ENCODE data around the gene ZNF578.
"Not testable (repeated sequence)": the region's sequence is repeated elsewhere in the genome, so short reads cannot be mapped to it uniquely, and the experiment has no call there.

ZNF578 gene

GRCh38 chr19:52498571-52498970 lies 45.2 kb downstream of the ZNF578 start:
- Histone ChIP-seq H3K4me1 (ENCODE audit: insufficient read depth, low read length, poor library complexity, severe bottlenecking) (no peaks in the 10 kb centered on the region), H3K36me3 (ENCODE audit: insufficient read depth, low read length) (no peaks in the 10 kb centered on the region), H3K9ac (ENCODE audit: low read depth, low read length, poor library complexity, severe bottlenecking) (no peak overlapping the region), H3K4me2 (ENCODE audit: low read depth, low read length, poor library complexity, severe bottlenecking) (no peak overlapping the region), H3K27me3 (ENCODE audit: insufficient read depth, low read length, poor library complexity, severe bottlenecking) (no peaks in the 10 kb centered on the region), H3K79me2 (ENCODE audit: insufficient read depth, low read length) (no peaks in the 10 kb centered on the region), H3F3A (ENCODE audit: low read depth) (no peaks in the 10 kb centered on the region), H3K9me2 (replicated peaks; ENCODE audit: low read depth, low read length) (no peaks in the 10 kb centered on the region), H3K9me3 (ENCODE audit: insufficient read depth, low read depth, low read length) (no peaks in the 10 kb centered on the region; the same call in 1 of the 2 replicates), H2AFZ (ENCODE audit: low read length) (no peak overlapping the region), H3K4me3 (ENCODE audit: low read length, poor library complexity, severe bottlenecking) (no peak overlapping the region), H4K20me1 (ENCODE audit: insufficient read depth, low read length, poor library complexity, severe bottlenecking) (no peaks in the 10 kb centered on the region)
- TF ChIP-seq EZH2phosphoT487 (IDR thresholded peaks at IDR 0.05; ENCODE audit: borderline replicate concordance) (no peak), CTCF (conservative IDR thresholded peaks at IDR 0.05; ENCODE audit: low read length) (no peak)

- H3F3A ChIP-seq (ENCODE audit: low read depth); H3K4me2 ChIP-seq (ENCODE audit: low read depth, low read length, poor library complexity, severe bottlenecking); H3K9me2 ChIP-seq (replicated peaks; ENCODE audit: low read depth, low read length); H3K36me3 ChIP-seq (ENCODE audit: insufficient read depth, low read length); H4K20me1 ChIP-seq (ENCODE audit: insufficient read depth, low read length, poor library complexity, severe bottlenecking); H2AFZ ChIP-seq (ENCODE audit: low read length); H3K4me1 ChIP-seq (ENCODE audit: insufficient read depth, low read length, poor library complexity, severe bottlenecking); H3K79me2 ChIP-seq (ENCODE audit: insufficient read depth, low read length); H3K27me3 ChIP-seq (ENCODE audit: insufficient read depth, low read length, poor library complexity, severe bottlenecking); H3K9me3 ChIP-seq (ENCODE audit: insufficient read depth, low read depth, low read length); H3K9ac ChIP-seq (ENCODE audit: low read depth, low read length, poor library complexity, severe bottlenecking); H3K4me3 ChIP-seq (ENCODE audit: low read length, poor library complexity, severe bottlenecking): not testable (repeated sequence)
Measured at GRCh38 chr19:52500474-52500873, 47.1 kb downstream of the ZNF578 start.

GRCh38 chr19:52500991-52501390 lies 47.6 kb downstream of the ZNF578 start:
- not testable (repeated sequence) for H3K79me2 ChIP-seq (ENCODE audit: insufficient read depth, low read length); H3K9ac ChIP-seq (ENCODE audit: low read depth, low read length, poor library complexity, severe bottlenecking); H3K4me2 ChIP-seq (ENCODE audit: low read depth, low read length, poor library complexity, severe bottlenecking); H3K36me3 ChIP-seq (ENCODE audit: insufficient read depth, low read length); H3K9me2 ChIP-seq (replicated peaks; ENCODE audit: low read depth, low read length); H3K9me3 ChIP-seq (ENCODE audit: insufficient read depth, low read depth, low read length); H4K20me1 ChIP-seq (ENCODE audit: insufficient read depth, low read length, poor library complexity, severe bottlenecking); H3F3A ChIP-seq (ENCODE audit: low read depth); H3K27me3 ChIP-seq (ENCODE audit: insufficient read depth, low read length, poor library complexity, severe bottlenecking); H3K4me3 ChIP-seq (ENCODE audit: low read length, poor library complexity, severe bottlenecking); H3K4me1 ChIP-seq (ENCODE audit: insufficient read depth, low read length, poor library complexity, severe bottlenecking); H2AFZ ChIP-seq (ENCODE audit: low read length)

- no peaks in the 10 kb centered on the region for H3K36me3 ChIP-seq (ENCODE audit: insufficient read depth, low read length)
- no peaks in the 10 kb centered on the region for H3K4me1 ChIP-seq (ENCODE audit: insufficient read depth, low read length, poor library complexity, severe bottlenecking)
- H4K20me1 ChIP-seq (ENCODE audit: insufficient read depth, low read length, poor library complexity, severe bottlenecking): no peaks in the 10 kb centered on the region
- H2AFZ ChIP-seq (ENCODE audit: low read length): no peak overlapping the region
- no peaks in the 10 kb centered on the region for H3K9me2 ChIP-seq (replicated peaks; ENCODE audit: low read depth, low read length)
- no peaks in the 10 kb centered on the region for H3K27me3 ChIP-seq (ENCODE audit: insufficient read depth, low read length, poor library complexity, severe bottlenecking)
- TF ChIP-seq CTCF (conservative IDR thresholded peaks at IDR 0.05; ENCODE audit: low read length) (no peak), EZH2phosphoT487 (IDR thresholded peaks at IDR 0.05; ENCODE audit: borderline replicate concordance) (no peak)
- H3K9me3 ChIP-seq (ENCODE audit: insufficient read depth, low read depth, low read length): peaks cover 6% of the 10 kb centered on the region; the same call in 1 of the 2 replicates
- no peak overlapping the region for H3K9ac ChIP-seq (ENCODE audit: low read depth, low read length, poor library complexity, severe bottlenecking)
- no peaks in the 10 kb centered on the region for H3F3A ChIP-seq (ENCODE audit: low read depth)
- H3K4me2 ChIP-seq (ENCODE audit: low read depth, low read length, poor library complexity, severe bottlenecking): no peak overlapping the region
- no peak overlapping the region for H3K4me3 ChIP-seq (ENCODE audit: low read length, poor library complexity, severe bottlenecking)
- H3K79me2 ChIP-seq (ENCODE audit: insufficient read depth, low read length): no peaks in the 10 kb centered on the region
Measured at GRCh38 chr19:52507266-52507665, 53.9 kb downstream of the ZNF578 start.

Measured in Loucy (cell line).